ENCODE data around the gene PRSS56. TPM values are rescaled to one million over a fixed set of nuclear protein-coding genes. Genes with fewer than 3 reads are reported as not detected.
A peak's percentile ranks its signal among the peaks of the same experiment; 100 is the strongest.

PRSS56 gene
- total RNA-seq, 1 experiment from 2014 or later: not detected

DNA sequence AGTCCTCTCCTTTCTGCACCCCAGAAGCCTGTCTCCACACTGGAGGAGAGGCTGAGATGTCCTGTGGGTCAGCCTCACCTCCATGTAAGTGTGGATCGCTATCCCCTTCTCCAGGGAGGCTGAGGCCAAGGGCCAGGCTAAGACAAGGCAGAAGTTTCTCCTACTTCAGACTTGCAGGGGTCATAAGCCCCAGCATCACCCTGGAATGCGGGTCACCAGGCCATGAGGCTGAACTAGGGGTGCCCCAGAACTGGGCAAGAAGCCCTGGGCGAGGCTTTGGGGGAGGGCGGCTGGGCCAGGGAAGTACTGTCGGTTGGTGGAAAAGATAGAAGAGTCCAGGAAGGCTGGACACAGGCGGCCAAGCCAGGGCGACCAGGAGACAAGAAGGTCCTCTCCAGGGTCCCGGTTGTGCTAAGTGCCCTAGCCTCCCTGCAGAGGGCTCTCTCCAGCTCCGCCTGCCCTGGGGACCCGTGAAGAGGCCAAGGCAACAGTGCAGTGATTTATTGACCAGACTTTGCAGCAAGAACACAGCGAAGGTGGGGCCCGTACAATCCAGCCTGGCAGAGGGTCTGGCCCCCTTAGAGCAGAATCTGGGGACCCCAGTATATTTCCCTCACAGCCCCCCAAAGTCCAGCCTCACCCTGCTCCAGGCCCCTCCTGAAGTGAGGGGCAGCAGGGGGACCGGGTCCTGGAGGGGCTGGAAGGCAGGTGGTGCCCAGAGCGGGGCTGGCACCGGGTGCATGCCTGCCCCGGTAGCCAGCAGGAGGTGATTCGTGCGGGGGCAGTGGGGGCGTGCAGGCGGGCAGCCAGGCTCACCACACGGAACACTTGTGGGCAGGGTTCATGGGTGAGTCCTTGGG is 40.6 kb upstream of the PRSS56 start:
- Mint-ChIP-seq H3K4me1 (ENCODE audit: low read depth, unreplicated experiment) (no peaks in the 10 kb centered on the region), H3K27me3 (ENCODE audit: insufficient read depth, unreplicated experiment) (no peaks in the 10 kb centered on the region), H3K36me3 (ENCODE audit: insufficient read depth, unreplicated experiment) (no peaks in the 10 kb centered on the region), H3K4me3 (ENCODE audit: unreplicated experiment) (no peak overlapping the region), H3K9me3 (ENCODE audit: unreplicated experiment) (no peaks in the 10 kb centered on the region), H3K27ac (ENCODE audit: unreplicated experiment) (no peak overlapping the region)
- no peaks in the 10 kb centered on the region for H3K36me3 ChIP-seq (ENCODE audit: control insufficient read depth, insufficient read depth, low read length)
- POLR2A ChIA-PET: no interaction called here
- no peaks in the 10 kb centered on the region for H3K9me3 ChIP-seq
- no TSS peak for BruUV-seq (replicated peaks)
- no peaks in the 10 kb centered on the region for H3K4me1 ChIP-seq
- TF ChIP-seq, protein P1, sequence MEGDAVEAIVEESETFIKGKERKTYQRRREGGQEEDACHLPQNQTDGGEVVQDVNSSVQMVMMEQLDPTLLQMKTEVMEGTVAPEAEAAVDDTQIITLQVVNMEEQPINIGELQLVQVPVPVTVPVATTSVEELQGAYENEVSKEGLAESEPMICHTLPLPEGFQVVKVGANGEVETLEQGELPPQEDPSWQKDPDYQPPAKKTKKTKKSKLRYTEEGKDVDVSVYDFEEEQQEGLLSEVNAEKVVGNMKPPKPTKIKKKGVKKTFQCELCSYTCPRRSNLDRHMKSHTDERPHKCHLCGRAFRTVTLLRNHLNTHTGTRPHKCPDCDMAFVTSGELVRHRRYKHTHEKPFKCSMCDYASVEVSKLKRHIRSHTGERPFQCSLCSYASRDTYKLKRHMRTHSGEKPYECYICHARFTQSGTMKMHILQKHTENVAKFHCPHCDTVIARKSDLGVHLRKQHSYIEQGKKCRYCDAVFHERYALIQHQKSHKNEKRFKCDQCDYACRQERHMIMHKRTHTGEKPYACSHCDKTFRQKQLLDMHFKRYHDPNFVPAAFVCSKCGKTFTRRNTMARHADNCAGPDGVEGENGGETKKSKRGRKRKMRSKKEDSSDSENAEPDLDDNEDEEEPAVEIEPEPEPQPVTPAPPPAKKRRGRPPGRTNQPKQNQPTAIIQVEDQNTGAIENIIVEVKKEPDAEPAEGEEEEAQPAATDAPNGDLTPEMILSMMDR (IDR thresholded peaks at IDR 0.05; ENCODE audit: insufficient read depth in 1 of 2, low read depth in 1 of 2, low read length in 1 of 2, severe bottlenecking in 1 of 2, unreplicated experiment in 1 of 2): peak in 1 of 2 experiments; percentile 12
- DNase-seq: peak in 1 of 2 experiments; percentile 32
- CTCF ChIA-PET: no interaction called here
- intact Hi-C loops (cut with micrococcal nuclease; ENCODE audit: unreplicated experiment): no loop called here
- H3K27me3 ChIP-seq (replicated peaks; ENCODE audit: control insufficient read depth, insufficient read depth, low read length): no peaks in the 10 kb centered on the region
- no peak overlapping the region for H3K4me3 ChIP-seq (ENCODE audit: low read depth, low read length)

DNA sequence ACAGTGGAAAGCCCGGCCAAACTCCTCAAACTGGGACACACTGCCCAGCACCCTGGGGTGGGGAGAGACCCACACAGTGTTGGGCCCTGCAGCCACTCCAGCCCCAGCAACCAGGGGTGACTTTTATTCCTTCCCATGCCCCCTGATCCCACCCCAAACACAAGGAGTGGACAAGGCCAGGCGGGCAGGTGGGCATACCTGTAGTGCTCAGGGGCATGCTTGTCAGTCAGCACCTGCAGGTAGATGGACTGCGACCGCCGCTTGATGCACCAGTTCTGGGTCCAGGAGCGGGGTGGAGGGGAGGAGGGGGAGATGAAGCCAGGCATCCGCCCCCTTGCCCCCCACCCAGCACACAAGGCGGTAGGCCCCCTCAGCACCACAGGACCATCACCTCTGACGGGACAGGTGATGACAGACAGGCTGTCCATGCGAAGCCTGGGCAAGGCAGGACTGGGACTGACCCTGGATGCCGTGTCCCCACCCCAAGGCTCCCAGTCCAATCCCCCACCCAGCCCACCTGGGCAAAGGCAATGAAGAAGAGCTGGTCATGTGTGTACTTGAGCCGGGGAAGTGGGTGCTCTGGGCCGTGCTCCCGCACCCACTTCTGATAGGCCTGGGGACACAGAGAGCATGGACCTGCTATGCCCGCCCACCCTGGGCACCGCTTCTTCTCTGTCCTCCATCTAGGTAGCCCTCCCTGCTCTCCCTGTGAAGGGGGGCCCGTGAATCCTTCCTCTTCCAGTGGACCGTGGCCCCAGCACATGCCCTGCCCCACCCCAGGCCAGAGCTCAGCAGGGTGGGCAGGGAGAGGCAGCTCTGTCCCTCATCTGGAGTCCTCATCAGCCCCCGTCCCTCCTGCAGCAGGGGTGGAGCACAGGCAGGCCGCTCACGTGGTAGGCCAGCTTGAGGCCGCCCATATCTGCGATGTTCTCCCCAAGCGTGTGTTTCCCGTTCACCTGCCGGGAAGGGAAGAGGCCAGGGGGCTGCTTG is 39.7 kb upstream of the PRSS56 start:
- Mint-ChIP-seq H3K36me3 (ENCODE audit: insufficient read depth, unreplicated experiment) (no peaks in the 10 kb centered on the region), H3K4me1 (ENCODE audit: low read depth, unreplicated experiment) (no peaks in the 10 kb centered on the region), H3K27ac (ENCODE audit: unreplicated experiment) (no peak overlapping the region), H3K4me3 (ENCODE audit: unreplicated experiment) (no peak overlapping the region), H3K9me3 (ENCODE audit: unreplicated experiment) (no peaks in the 10 kb centered on the region), H3K27me3 (ENCODE audit: insufficient read depth, unreplicated experiment) (no peaks in the 10 kb centered on the region)
- no peak for DNase-seq
- H3K9me3 ChIP-seq: no peaks in the 10 kb centered on the region
- ChIA-PET POLR2A (no interaction called here), CTCF (no interaction called here)
- H3K36me3 ChIP-seq (ENCODE audit: control insufficient read depth, insufficient read depth, low read length): no peaks in the 10 kb centered on the region
- H3K27me3 ChIP-seq (replicated peaks; ENCODE audit: control insufficient read depth, insufficient read depth, low read length): no peaks in the 10 kb centered on the region
- TF ChIP-seq, protein P1 (IDR thresholded peaks at IDR 0.05; ENCODE audit: insufficient read depth in 1 of 2, low read depth in 1 of 2, low read length in 1 of 2, severe bottlenecking in 1 of 2, unreplicated experiment in 1 of 2): no peak
- intact Hi-C loops (cut with micrococcal nuclease; ENCODE audit: unreplicated experiment): no loop called here
- no TSS peak for BruUV-seq (replicated peaks)
- H3K4me3 ChIP-seq (ENCODE audit: low read depth, low read length): no peak overlapping the region
- no peaks in the 10 kb centered on the region for H3K4me1 ChIP-seq

DNA sequence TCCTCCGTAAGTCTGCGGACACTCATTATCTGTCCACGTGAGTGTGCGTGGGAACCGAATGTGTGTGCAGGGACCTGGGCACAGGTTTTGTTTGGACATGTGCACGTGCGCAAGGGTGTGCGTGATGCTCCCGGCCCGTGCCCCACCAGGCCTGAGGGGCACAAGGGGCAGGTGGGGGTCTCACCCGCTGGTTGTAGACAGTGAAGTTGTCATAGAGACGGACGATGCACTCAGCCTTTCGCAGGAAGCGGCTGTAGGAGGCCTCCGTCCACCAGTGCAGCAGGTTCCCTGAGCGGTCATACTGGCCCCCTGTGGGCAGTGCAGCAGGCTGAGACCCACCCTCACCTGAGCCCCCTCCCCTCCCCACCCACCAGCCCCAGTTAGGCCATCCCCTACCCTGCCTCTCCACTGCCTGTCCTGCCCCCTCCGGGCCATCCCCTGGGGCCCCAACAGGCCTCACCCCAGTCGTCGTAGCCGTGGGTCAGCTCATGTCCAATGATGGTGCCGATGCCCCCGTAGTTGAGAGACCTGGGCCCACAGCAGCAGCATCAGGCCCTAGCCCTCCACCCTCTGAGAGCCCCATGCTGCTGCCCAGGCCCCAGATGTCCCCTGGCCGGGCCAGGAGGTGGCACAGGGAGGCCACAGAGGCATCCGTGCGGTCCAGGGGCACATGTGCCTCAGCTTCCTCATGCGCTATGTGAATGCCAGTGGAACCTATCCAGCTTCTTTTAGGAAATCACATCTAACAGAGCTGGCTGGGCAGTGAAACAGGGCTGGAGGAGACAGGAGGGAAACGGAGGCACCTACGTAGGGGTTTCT is 38.7 kb upstream of the PRSS56 start:
- Mint-ChIP-seq H3K4me3 (ENCODE audit: unreplicated experiment) (no peak overlapping the region), H3K27ac (ENCODE audit: unreplicated experiment) (no peak overlapping the region), H3K4me1 (ENCODE audit: low read depth, unreplicated experiment) (no peaks in the 10 kb centered on the region), H3K27me3 (ENCODE audit: insufficient read depth, unreplicated experiment) (no peaks in the 10 kb centered on the region), H3K9me3 (ENCODE audit: unreplicated experiment) (no peaks in the 10 kb centered on the region), H3K36me3 (ENCODE audit: insufficient read depth, unreplicated experiment) (no peaks in the 10 kb centered on the region)
- H3K4me3 ChIP-seq (ENCODE audit: low read depth, low read length): no peak overlapping the region
- no peak for DNase-seq
- CTCF ChIA-PET: no interaction called here
- BruUV-seq (replicated peaks): no TSS peak
- no peaks in the 10 kb centered on the region for H3K4me1 ChIP-seq
- POLR2A ChIA-PET: no interaction called here
- no peaks in the 10 kb centered on the region for H3K9me3 ChIP-seq
- intact Hi-C loops (cut with micrococcal nuclease; ENCODE audit: unreplicated experiment): no loop called here
- H3K36me3 ChIP-seq (ENCODE audit: control insufficient read depth, insufficient read depth, low read length): no peaks in the 10 kb centered on the region
- TF ChIP-seq, protein P1 (IDR thresholded peaks at IDR 0.05; ENCODE audit: insufficient read depth in 1 of 2, low read depth in 1 of 2, low read length in 1 of 2, severe bottlenecking in 1 of 2, unreplicated experiment in 1 of 2): no peak
- no peaks in the 10 kb centered on the region for H3K27me3 ChIP-seq (replicated peaks; ENCODE audit: control insufficient read depth, insufficient read depth, low read length)

Data from Caco-2 (cell line).